HG03097 (cell line): Measurements from ENCODE around the gene DDX39A.
A peak's percentile ranks its signal among the peaks of the same experiment; 100 is the strongest.
"Not testable (repeated sequence)": the region's sequence is repeated elsewhere in the genome, so short reads cannot be mapped to it uniquely, and the experiment has no call there.

Experiments used
- ATAC-seq: cut with Tn5 transposase; IDR thresholded peaks from one replicate; pipeline ENCODE4 v1.9.1; 2021; ENCODE audit not compliant: unreplicated experiment, low FRiP score

DDX39A gene

GRCh38 chr19:14391156-14391821 is 27.9 kb downstream of the DDX39A start:
- ATAC-seq: no peak

GRCh38 chr19:14390548-14390947 is 28.6 kb downstream of the DDX39A start:
- ATAC-seq: no peak

- no peak for ATAC-seq
Measured at GRCh38 chr19:14385492-14385891, 33.6 kb downstream of the DDX39A start.

- ATAC-seq: peak; percentile 31
Measured at GRCh38 chr19:14383661-14384555, 35.2 kb downstream of the DDX39A start.

- no peak for ATAC-seq
Measured at GRCh38 chr19:14381689-14382474, 37.3 kb downstream of the DDX39A start.

GRCh38 chr19:14379294-14380065 is 39.7 kb downstream of the DDX39A start:
- ATAC-seq: no peak

GRCh38 chr19:14378890-14379289 is 40.3 kb downstream of the DDX39A start:
- no peak for ATAC-seq

- no peak for ATAC-seq
Measured at GRCh38 chr19:14377883-14378328, 41.2 kb downstream of the DDX39A start.

GRCh38 chr19:14375582-14376291 is 43.4 kb downstream of the DDX39A start:
- peak; percentile 31 for ATAC-seq

- peak; percentile 32 for ATAC-seq
Measured at GRCh38 chr19:14375055-14375581, 44.0 kb downstream of the DDX39A start.

GRCh38 chr19:14374313-14374712 is 44.8 kb downstream of the DDX39A start:
- not testable (repeated sequence) for ATAC-seq

- not testable (repeated sequence) for ATAC-seq
Measured at GRCh38 chr19:14372384-14373077, 46.6 kb downstream of the DDX39A start.

GRCh38 chr19:14371301-14371821 is 47.8 kb downstream of the DDX39A start:
- no peak for ATAC-seq

GRCh38 chr19:14370940-14371280 is 48.2 kb downstream of the DDX39A start:
- ATAC-seq: no peak

GRCh38 chr19:14370169-14370939 is 48.8 kb downstream of the DDX39A start:
- no peak for ATAC-seq

GRCh38 chr19:14369399-14370168 is 49.6 kb downstream of the DDX39A start:
- ATAC-seq: peak; percentile 42

GRCh38 chr19:14368011-14368513 is 51.1 kb downstream of the DDX39A start:
- ATAC-seq: no peak
